Naive thymus-derived CD8-positive, alpha-beta T cell (primary cell): ENCODE data around the gene TSPAN5. TPM values are rescaled to one million over a fixed set of nuclear protein-coding genes. Genes with fewer than 3 reads are reported as not detected.
A peak's percentile ranks its signal among the peaks of the same experiment; 100 is the strongest.

ENCODE experiments used
- ATAC-seq, 2 donors: fragments of 150-1000 bp; cut with Tn5 transposase in 1 of 2; sonication (Bioruptor Pico), chemical (Tn5 transposase) in 1 of 2; 1 replicate in 1 of 2; 2 replicates in 1 of 2; pipeline ENCODE4 v1.10.0; 2021; ENCODE audit warnings: mild to moderate bottlenecking in 2 of 2, moderate library complexity in 2 of 2
- POLR2A ChIA-PET: fragments of 350-600 bp; sonication (Branson Sonifier 250); formaldehyde crosslinking; loops from one replicate; lab custom pipeline; 2021; ENCODE audit warnings: antibody characterized with exemption; lab: Charles Lee
- DNase-seq, 10 donors: peaks; one replicate each; pipeline versions ENCODE4 v3.0.0 to v3.0.0-alpha.2; 2020 to 2022
- H3K27ac Mint-ChIP-seq, 10 donors: one replicate each; pipeline ENCODE4 v1.8.0; 2020 to 2022; ENCODE audit warnings: mild to moderate bottlenecking in 10 of 10, mixed read lengths in 10 of 10, moderate library complexity in 4 of 10, inconsistent platforms in 1 of 10
- H3K27me3 Mint-ChIP-seq, 5 donors: one replicate each; pipeline ENCODE4 v1.8.0; 2021 to 2022; ENCODE audit warnings: mixed read lengths in 5 of 5
- H3K36me3 Mint-ChIP-seq, 3 donors: one replicate each; pipeline ENCODE4 v1.8.0; 2020 to 2022; ENCODE audit warnings: mixed read lengths in 3 of 3, mild to moderate bottlenecking in 2 of 3, inconsistent platforms in 1 of 3
- H3K4me1 Mint-ChIP-seq, 4 donors: one replicate each; pipeline ENCODE4 v1.8.0; 2021 to 2022; ENCODE audit warnings: mixed read lengths in 4 of 4
- H3K4me3 Mint-ChIP-seq, 10 donors: one replicate each; pipeline ENCODE4 v1.8.0; 2020 to 2022; ENCODE audit warnings: mild to moderate bottlenecking in 10 of 10, mixed read lengths in 10 of 10, moderate library complexity in 6 of 10, inconsistent platforms in 1 of 10
- H3K9me3 Mint-ChIP-seq, 9 donors: one replicate each; pipeline ENCODE4 v1.8.0; 2020 to 2022; ENCODE audit warnings: mixed read lengths in 9 of 9, mild to moderate bottlenecking in 3 of 9, inconsistent platforms in 1 of 9, moderate library complexity in 1 of 9
- polyA plus RNA-seq, 3 donors: library from polyadenylated mRNA; unstranded; fragments of 300-500 nt; fragmentation: Illumina TruSeq; gene quantifications; one replicate each; pipeline ENCODE4 v1.2.3, GENCODE V29; 2021
- total RNA-seq, 8 experiments: library from RNA in 2 of 8; stranded (reverse) in 2 of 8; gene quantifications; one replicate each; pipeline ENCODE4 v1.2.3 and lab custom pipeline; 2021 to 2026

Gene TSPAN5
- total and polyA plus RNA-seq, 5 experiments from 2014 or later, result 5.0 to 13.9 (median 5.9) TPM

DNA sequence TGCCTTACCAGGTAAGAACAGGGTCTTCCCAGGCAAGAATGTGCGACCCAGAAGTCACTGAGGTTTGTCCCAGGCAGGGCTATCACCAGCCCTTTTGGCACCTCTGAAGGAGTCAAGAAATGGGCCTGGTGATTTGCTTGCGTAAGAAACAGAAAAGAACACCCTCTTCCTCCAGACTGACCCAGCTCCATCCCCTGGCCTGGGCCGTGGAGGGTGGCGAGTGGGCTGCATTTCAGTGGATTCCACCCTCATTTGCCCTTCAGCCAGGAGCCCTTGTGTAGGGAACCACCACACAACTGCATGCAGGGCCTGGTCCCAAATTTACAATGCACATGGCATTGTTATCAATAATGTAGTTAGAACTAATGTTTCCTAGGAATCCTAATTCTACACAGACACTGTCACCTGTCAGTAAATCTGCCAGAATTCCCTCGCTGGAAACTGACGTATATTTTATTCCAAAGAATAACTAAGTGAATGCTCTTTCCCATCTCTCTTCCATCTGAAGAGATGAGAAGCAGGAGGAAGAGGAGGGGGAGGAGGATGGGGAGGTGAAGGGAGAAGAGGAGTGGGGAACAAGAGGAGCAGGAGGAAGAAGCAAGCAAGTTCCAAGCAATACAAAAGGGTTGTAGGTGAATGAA lies 46.6 kb downstream of the TSPAN5 start:
- no peak overlapping the region for H3K4me3 Mint-ChIP-seq

DNA sequence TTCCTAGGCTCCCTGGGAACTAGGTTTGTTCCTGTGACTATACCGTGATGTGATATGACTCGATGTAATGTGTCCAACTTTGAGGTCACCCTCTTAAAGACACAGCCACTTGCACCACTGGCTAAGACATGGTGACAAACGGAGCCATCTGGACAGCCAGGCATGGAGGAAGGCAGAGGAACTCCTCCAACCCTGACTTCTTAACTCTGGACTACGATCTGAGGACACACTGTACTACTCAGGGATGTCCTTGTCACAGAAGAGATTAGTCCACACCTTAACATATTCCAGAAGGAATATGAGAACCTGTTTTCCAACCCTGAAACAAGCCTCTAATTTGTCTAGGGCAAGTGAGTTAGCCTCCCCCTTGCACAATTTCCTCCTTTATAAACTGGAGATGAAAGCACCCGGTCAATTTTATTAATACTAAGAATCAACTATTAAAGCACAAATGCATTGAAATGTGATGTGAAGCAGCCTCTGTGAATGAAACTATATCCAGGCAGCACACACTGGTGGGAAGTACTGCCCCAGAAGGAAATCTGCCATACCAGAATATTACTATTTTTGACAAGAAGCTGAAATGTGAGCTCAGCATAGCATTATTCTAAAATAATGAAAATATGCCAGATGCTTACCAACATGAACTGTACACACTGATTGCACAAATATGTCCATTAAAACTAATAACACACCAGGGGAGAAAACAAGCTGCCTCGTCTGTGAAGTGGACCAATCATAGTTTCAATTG lies 47.3 kb downstream of the TSPAN5 start:
- POLR2A ChIA-PET, result no interaction called here
- Mint-ChIP-seq H3K9me3 (no peaks in the 10 kb centered on the region), H3K36me3 (peaks cover 0 to 4% (median 0%) of the 10 kb centered on the region in 3 donors), H3K27me3 (no peaks in the 10 kb centered on the region), H3K4me1 (peaks cover 23 to 62% (median 49%) of the 10 kb centered on the region in 4 donors), H3K27ac (no peak overlapping the region), H3K4me3 (no peak overlapping the region)
- no peak for DNase-seq
- no peak for ATAC-seq

More for the DNA sequence above, 46.6 kb downstream of the TSPAN5 start:
- Mint-ChIP-seq H3K4me1 (peaks cover 23 to 62% (median 48%) of the 10 kb centered on the region in 4 donors), H3K36me3 (peaks cover 0 to 2% (median 0%) of the 10 kb centered on the region in 3 donors), H3K9me3 (no peaks in the 10 kb centered on the region), H3K27ac (peak overlapping the region in 4 of 10 donors; percentile 10 to 83 (median 54)), H3K27me3 (no peaks in the 10 kb centered on the region)
- POLR2A ChIA-PET, result no interaction called here
- no peak for DNase-seq
- no peak for ATAC-seq

DNA sequence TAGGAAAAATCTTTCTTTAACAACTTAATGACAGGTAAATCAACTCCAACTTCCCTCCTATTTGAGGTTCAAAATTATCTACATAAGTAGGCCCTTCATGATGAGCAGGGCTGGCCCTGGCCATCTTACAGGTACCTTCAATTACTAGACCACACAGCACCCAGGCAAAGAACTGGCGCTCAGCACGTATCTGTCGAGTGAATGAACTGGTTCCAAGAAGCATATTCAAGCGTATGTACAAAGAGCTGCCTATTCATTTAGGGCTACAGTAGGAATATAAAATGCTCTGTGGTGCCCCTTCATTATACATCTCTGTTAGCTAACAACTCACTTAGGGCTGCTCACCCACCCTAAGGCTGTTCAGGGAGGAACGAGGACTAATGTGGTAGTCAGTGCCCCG lies 48.0 kb downstream of the TSPAN5 start:
- ATAC-seq, result no peak
- Mint-ChIP-seq H3K27ac (peak overlapping the region in 1 of 10 donors; percentile 38), H3K4me3 (no peak overlapping the region), H3K36me3 (peaks cover 0 to 4% (median 0%) of the 10 kb centered on the region in 3 donors), H3K9me3 (no peaks in the 10 kb centered on the region), H3K27me3 (no peaks in the 10 kb centered on the region), H3K4me1 (peaks cover 23 to 62% (median 47%) of the 10 kb centered on the region in 4 donors)
- no peak for DNase-seq
- POLR2A ChIA-PET, result no interaction called here

DNA sequence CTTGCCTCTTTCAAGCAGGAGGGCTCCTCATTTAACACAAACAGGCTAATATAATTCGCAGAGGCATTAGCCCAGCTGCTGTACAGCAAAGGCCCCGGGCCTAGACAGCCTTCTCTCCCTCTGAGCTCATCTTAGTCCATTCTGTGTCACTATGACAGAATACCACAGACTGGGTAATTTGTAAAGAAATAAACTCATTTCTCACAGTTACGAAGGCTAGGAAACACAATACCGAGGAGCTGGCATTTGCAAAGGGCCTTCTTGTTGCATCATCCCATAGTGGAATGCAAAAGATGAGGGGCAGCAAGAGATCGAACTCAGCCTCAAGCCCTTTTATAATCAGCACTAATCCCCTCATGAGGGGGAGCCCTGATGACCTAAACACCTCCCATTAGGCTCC lies 48.5 kb downstream of the TSPAN5 start:
- peaks cover 0 to 4% (median 0%) of the 10 kb centered on the region in 3 donors for H3K36me3 Mint-ChIP-seq
- ATAC-seq (no peak), DNase-seq (no peak)
- H3K9me3 Mint-ChIP-seq, result no peaks in the 10 kb centered on the region
- H3K27ac Mint-ChIP-seq, result peak overlapping the region in 2 of 10 donors; percentile 27 to 38
- peaks cover 23 to 57% (median 45%) of the 10 kb centered on the region in 4 donors for H3K4me1 Mint-ChIP-seq
- H3K4me3 Mint-ChIP-seq, result no peak overlapping the region
- POLR2A ChIA-PET, result no interaction called here
- H3K27me3 Mint-ChIP-seq, result no peaks in the 10 kb centered on the region

DNA sequence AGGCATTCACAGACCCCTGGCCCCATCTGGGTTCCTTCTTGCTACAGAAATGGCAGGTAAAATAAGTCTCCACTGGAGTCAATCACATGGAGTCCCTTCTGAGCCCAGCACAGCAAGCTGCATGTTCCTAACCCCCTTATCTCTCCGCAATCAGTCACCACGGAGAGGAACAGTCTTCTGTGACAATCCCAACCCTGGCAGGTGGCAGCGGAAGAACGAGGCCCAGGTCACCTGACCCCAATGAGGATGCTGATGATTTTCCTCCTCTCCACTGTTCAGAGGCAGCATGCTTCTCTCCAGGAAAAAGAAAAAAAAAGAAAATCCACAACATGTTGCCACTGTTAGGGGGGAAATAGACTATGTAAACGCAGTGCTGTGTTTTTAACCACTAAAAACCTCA lies 50.1 kb downstream of the TSPAN5 start:
- H3K27ac Mint-ChIP-seq, result peak overlapping the region in 3 of 10 donors; percentile 23 to 33 (median 29)
- H3K9me3 Mint-ChIP-seq, result no peaks in the 10 kb centered on the region

DNA sequence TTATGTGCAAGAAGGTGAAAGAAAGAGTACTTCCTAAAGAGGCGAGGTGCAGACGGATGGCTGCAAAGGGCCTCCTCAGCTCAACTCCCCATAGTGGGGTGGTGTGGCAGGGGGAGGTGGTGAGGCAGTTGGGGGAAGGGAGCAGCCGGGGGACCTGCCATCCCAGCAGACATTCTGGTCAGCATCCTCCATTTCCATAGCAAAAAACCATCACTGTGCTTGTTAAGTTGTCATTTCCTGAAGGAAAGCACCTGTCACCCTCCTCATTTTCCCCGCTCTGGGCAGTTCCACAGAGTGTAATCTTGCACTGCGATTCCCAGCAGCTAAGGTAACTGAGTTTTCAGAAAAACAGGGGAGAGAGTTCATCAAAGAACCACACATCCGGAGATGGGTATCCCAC lies 51.5 kb downstream of the TSPAN5 start:
- ATAC-seq (no peak), DNase-seq (no peak)
- Mint-ChIP-seq H3K4me3 (no peak overlapping the region), H3K27me3 (no peaks in the 10 kb centered on the region), H3K27ac (peak overlapping the region in 1 of 10 donors; percentile 50), H3K9me3 (peaks cover 0 to 6% (median 0%) of the 10 kb centered on the region in 9 donors), H3K4me1 (peaks cover 24 to 61% (median 49%) of the 10 kb centered on the region in 4 donors), H3K36me3 (peaks cover 0 to 9% (median under 1%) of the 10 kb centered on the region in 3 donors)
- POLR2A ChIA-PET, result no interaction called here

More for the DNA sequence above, 50.1 kb downstream of the TSPAN5 start:
- POLR2A ChIA-PET, result no interaction called here
- peak overlapping the region in 1 of 10 donors; percentile 2 for H3K4me3 Mint-ChIP-seq
- H3K4me1 Mint-ChIP-seq, result peaks cover 25 to 61% (median 49%) of the 10 kb centered on the region in 4 donors
- H3K27me3 Mint-ChIP-seq, result no peaks in the 10 kb centered on the region
- DNase-seq (no peak), ATAC-seq (no peak)
- peaks cover 0 to 4% (median 0%) of the 10 kb centered on the region in 3 donors for H3K36me3 Mint-ChIP-seq

DNA sequence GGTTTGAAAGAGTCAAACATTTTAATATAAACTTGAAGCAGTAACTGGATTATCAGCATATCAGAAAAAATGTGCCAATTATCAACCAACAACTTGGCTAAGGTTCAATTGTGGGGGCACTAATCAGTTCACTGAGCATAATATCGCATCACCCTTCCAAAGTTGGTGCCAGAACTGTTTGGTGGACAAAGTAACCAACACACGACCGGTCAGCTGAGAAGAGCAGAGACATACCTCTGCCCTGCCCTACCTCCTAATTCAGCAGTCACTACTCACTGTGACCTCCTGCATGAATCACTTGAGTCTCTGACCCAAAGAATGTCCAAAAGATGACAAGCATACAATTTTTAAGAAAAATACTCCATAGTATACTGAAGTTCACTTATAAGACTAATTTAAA lies 53.2 kb downstream of the TSPAN5 start:
- POLR2A ChIA-PET, result no interaction called here
- Mint-ChIP-seq H3K4me1 (peaks cover 28 to 58% (median 50%) of the 10 kb centered on the region in 4 donors), H3K27ac (no peak overlapping the region), H3K9me3 (peaks cover 0 to 18% (median 5%) of the 10 kb centered on the region in 9 donors), H3K27me3 (no peaks in the 10 kb centered on the region), H3K36me3 (peaks cover 0 to 24% (median 12%) of the 10 kb centered on the region in 3 donors), H3K4me3 (no peak overlapping the region)
- DNase-seq (no peak), ATAC-seq (no peak)

DNA sequence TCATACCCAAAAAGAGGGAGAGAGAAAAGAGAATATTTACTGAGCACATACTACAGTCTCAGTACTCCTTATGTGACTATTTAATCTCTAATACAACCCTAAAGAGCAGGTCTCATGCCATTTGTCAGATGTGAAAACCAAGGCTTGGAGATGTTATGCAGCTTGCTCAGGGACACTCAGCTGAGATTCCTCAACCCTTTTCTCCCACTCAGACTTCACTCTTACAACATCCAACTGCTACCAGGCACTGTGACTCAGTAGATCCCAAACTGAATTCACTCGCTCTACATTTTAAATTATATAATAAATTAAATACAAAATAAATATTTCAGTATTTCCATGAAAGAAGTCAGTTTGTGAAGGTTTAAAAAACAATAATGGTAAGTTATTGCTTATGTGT lies 53.7 kb downstream of the TSPAN5 start:
- Mint-ChIP-seq H3K4me1 (peaks cover 28 to 54% (median 47%) of the 10 kb centered on the region in 4 donors), H3K36me3 (peaks cover 0 to 28% (median 13%) of the 10 kb centered on the region in 3 donors), H3K27me3 (no peaks in the 10 kb centered on the region), H3K9me3 (peaks cover 0 to 20% (median 6%) of the 10 kb centered on the region in 9 donors), H3K4me3 (no peak overlapping the region), H3K27ac (peak overlapping the region in 1 of 10 donors; percentile 32)
- POLR2A ChIA-PET, result no interaction called here
- DNase-seq, result no peak
- ATAC-seq, result no peak

DNA sequence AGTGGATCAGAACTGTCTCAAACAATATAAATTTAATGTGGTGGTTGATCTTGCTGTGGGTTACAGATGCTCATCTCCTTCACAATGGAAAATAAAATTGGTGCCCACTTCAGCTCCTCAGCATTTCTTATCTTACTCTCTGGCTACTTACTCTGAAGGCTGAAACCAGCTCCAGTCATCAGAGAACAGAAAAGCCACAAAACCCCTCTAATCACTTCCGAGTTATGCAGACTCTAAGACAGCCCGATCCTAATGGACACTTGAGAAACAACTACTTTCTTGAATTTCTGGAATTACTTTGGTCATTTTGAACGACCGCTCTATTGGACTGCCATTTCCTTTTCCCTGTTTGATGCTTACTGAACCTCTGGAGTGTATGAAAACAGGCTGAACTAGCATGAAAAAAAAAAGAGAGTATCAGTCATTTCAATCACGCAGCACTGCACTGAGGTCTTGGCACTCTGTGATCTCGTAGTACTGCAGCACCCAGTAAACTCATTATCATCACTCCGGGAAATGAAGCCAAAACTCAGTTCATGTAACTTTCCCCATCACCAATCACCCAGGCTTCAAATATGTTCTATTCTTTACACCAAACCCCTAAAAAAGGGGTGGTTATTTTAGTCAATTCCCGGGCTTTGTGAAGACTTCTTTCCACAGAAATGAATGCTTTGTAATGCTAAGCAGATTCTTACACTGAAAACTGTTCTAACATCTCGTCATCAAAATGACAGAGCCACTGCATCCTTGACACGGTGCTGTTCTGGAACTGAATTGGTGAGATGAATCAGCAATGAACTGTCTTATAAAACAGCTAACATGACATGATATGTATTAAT lies 54.5 kb downstream of the TSPAN5 start:
- POLR2A ChIA-PET, result no interaction called here
- ATAC-seq (no peak), DNase-seq (no peak)
- Mint-ChIP-seq H3K4me3 (peak overlapping the region in 3 of 10 donors; percentile 5 to 65 (median 20)), H3K36me3 (peaks cover 0 to 31% (median 16%) of the 10 kb centered on the region in 3 donors), H3K4me1 (peaks cover 27 to 46% (median 43%) of the 10 kb centered on the region in 4 donors), H3K9me3 (peaks cover 0 to 28% (median 7%) of the 10 kb centered on the region in 9 donors), H3K27me3 (no peaks in the 10 kb centered on the region), H3K27ac (peak overlapping the region in 5 of 10 donors; percentile 8 to 37 (median 23))

DNA sequence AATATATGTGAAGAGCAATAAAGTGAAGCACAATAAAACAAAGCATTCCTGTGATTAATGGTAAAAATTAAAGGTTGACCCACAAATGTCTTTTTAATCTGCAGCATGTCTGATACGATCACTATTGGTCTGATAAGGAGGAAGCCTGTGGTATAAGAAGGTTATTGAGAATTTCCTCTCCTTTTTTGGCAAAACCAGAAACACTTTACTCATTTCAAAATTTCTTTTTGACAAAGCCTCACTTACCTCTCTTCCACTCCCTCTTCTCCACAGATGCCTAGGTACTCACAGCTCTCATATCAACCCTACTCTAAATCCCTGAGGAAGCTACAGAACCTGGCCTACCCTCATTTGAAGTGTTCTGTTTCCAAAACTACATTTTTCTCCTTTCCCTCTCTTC lies 56.1 kb downstream of the TSPAN5 start:
- POLR2A ChIA-PET, result no interaction called here
- no peak for ATAC-seq
- no peaks in the 10 kb centered on the region for H3K27me3 Mint-ChIP-seq

DNA sequence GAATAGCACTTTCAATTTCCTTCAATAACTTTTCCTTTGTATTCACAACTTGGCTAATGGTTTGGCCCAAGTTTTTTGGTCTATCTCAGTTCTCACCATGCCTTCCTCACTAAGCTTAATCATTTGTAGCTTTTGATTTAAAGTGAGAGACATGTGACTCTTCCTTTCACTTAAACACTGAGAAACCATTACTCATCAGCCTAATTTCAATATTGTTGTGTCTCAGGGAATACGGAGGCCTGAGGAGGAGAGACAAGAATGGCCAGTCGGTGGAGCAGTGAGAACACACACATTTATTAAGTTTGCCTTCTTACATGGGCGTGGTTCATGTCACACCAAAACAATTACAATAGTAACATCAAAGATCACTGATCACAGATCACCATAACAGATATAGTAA lies 56.7 kb downstream of the TSPAN5 start:
- POLR2A ChIA-PET, result no interaction called here
- Mint-ChIP-seq H3K9me3 (peaks cover 0 to 28% (median 8%) of the 10 kb centered on the region in 9 donors), H3K4me3 (peak overlapping the region in 1 of 10 donors; percentile 44), H3K36me3 (peaks cover 0 to 31% (median 16%) of the 10 kb centered on the region in 3 donors), H3K4me1 (peaks cover 24 to 39% (median 35%) of the 10 kb centered on the region in 4 donors), H3K27ac (peak overlapping the region in 2 of 10 donors; percentile 0 to 14), H3K27me3 (no peaks in the 10 kb centered on the region)
- DNase-seq, result no peak
- no peak for ATAC-seq

More for the DNA sequence above, 56.1 kb downstream of the TSPAN5 start:
- Mint-ChIP-seq H3K27ac (peak overlapping the region in 2 of 10 donors; percentile 2 to 8), H3K4me1 (peaks cover 24 to 39% (median 35%) of the 10 kb centered on the region in 4 donors), H3K4me3 (peak overlapping the region in 4 of 10 donors; percentile 2 to 60 (median 28)), H3K9me3 (peaks cover 0 to 28% (median 8%) of the 10 kb centered on the region in 9 donors), H3K36me3 (peaks cover 0 to 31% (median 16%) of the 10 kb centered on the region in 3 donors)
- DNase-seq, result no peak

DNA sequence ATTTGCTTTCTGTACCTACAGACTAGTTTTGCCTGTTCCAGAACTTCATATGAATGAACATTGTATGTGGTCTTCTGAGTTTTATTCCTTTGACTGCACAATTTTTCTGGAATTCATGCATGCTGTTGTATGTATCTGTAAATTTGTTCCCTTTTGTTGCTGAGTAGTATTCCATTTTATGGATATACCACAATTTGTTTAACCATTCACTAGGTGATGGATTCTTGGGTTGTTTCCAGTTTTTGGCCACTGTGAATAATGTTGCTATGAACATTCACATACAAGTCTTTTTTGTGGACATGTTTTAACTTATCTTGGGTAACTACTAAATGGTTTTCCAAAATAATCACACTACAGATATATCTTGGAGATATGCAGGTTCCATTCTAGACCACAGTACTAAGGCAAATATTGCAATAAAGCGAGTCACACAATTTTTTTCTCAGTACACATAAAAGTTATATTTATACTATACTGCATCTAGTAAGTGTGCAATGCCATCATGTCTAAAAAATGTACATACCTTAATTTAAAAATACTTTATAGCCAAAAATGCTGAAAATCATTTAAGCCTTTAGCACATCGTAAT lies 58.7 kb downstream of the TSPAN5 start:
- peaks cover 22 to 35% (median 33%) of the 10 kb centered on the region in 4 donors for H3K4me1 Mint-ChIP-seq
- POLR2A ChIA-PET, result no interaction called here
- no peak overlapping the region for H3K4me3 Mint-ChIP-seq
- H3K27ac Mint-ChIP-seq, result no peak overlapping the region
- H3K9me3 Mint-ChIP-seq, result peaks cover 0 to 28% (median 8%) of the 10 kb centered on the region in 9 donors
- no peaks in the 10 kb centered on the region for H3K27me3 Mint-ChIP-seq
- no peak for DNase-seq
- ATAC-seq, result no peak
- H3K36me3 Mint-ChIP-seq, result peaks cover 0 to 29% (median 16%) of the 10 kb centered on the region in 3 donors
